GM12878 (cell line): Measurements from ENCODE around the gene KIRREL3. TPM values are rescaled to one million over a fixed set of nuclear protein-coding genes. Genes with fewer than 3 reads are reported as not detected.

Experiments
- ATAC-seq: fragments of 200-7000 bp; cut with Tn5 transposase; 3 replicates; pipeline ENCODE4 v1.9.1; 2020; ENCODE audit warnings: mild to moderate bottlenecking, moderate library complexity
- BruUV-seq: library from RNA; stranded (reverse); fragments of 400-500 nt; replicated peaks from 2 replicates; lab custom pipeline; 2021; lab: Mats Ljungman, UMichigan
- CTCF ChIA-PET: fragments of 300-600 bp; sonication (Branson Sonifier 250); formaldehyde crosslinking; extraction: SDS; loops from one replicate; lab custom pipeline; 2021; ENCODE audit warnings: inconsistent platforms; lab: Yijun Ruan, JAX
- POLR2A ChIA-PET: fragments of 350-600 bp; formaldehyde crosslinking; extraction: SDS; loops from one replicate; lab custom pipeline; 2021; ENCODE audit warnings: inconsistent platforms; lab: Charles Lee
- RAD21 ChIA-PET: fragments of 300-600 bp; sonication (Branson Sonifier 250); formaldehyde crosslinking; loops from one replicate; lab custom pipeline; 2023; ENCODE audit warnings: antibody characterized with exemption; ENCODE audit not compliant: unreplicated experiment; lab: Charles Lee
- SMC1A ChIA-PET: fragments of 300-600 bp; sonication (Branson Sonifier 250); formaldehyde crosslinking; loops from one replicate; lab custom pipeline; 2023; ENCODE audit not compliant: unreplicated experiment, uncharacterized antibody; lab: Charles Lee
- DNase-seq: peaks from one replicate; pipeline ENCODE4 v3.0.0-alpha.2; 2011; ENCODE audit warnings: low read depth, low spot score
- FAIRE-seq: peaks from 3 replicates; lab custom pipeline; 2011; peaks lifted over from hg19 to GRCh38; lab: Jason Lieb, UNC
- H2AFZ ChIP-seq: 2 replicates; pipeline ENCODE4 v1.6.0; 2011; ENCODE audit warnings: low read depth, low read length, control low read depth; ENCODE audit not compliant: control insufficient read depth
- H3K27ac ChIP-seq: 2 replicates; pipeline ENCODE4 v1.5.1; 2011; ENCODE audit warnings: control low read depth; ENCODE audit not compliant: control insufficient read depth, insufficient read depth
- H3K27me3 ChIP-seq, 2 experiments: replicated peaks in 1 of 2; 2 replicates each; pipeline versions ENCODE4 v1.6.0 to v1.6.1; 2011; ENCODE audit warnings: low read length in 1 of 2; ENCODE audit not compliant: control insufficient read depth in 2 of 2, insufficient read depth in 2 of 2
- H3K36me3 ChIP-seq, 2 experiments: 2 replicates each; pipeline ENCODE4 v1.5.1; 2011; ENCODE audit warnings: low read length in 1 of 2; ENCODE audit not compliant: control insufficient read depth in 2 of 2, insufficient read depth in 2 of 2
- H3K4me1 ChIP-seq: 2 replicates; pipeline ENCODE4 v1.6.1; 2011; ENCODE audit warnings: mild to moderate bottlenecking, low read length, moderate library complexity, mixed read lengths; ENCODE audit not compliant: control insufficient read depth, insufficient read depth
- H3K4me2 ChIP-seq: 2 replicates; pipeline ENCODE4 v1.6.0; 2011; ENCODE audit warnings: control low read depth; ENCODE audit not compliant: control insufficient read depth, insufficient read depth
- H3K4me3 ChIP-seq: fragments of 200-600 bp; sonication (generic); 2 replicates; pipeline ENCODE4 v1.5.1; 2016
- H3K79me2 ChIP-seq: 2 replicates; pipeline ENCODE4 v1.6.0; 2011; ENCODE audit warnings: low read length; ENCODE audit not compliant: control insufficient read depth, insufficient read depth
- H3K9ac ChIP-seq: 2 replicates; pipeline ENCODE4 v1.8.0; 2011; ENCODE audit warnings: low read length, control low read depth, mixed read lengths; ENCODE audit not compliant: control insufficient read depth, insufficient read depth
- H3K9me3 ChIP-seq: replicated peaks from 3 replicates; pipeline ENCODE4 v1.5.1; 2011; ENCODE audit warnings: mild to moderate bottlenecking, low read length; ENCODE audit not compliant: control insufficient read depth, insufficient read depth
- H4K20me1 ChIP-seq: 2 replicates; pipeline ENCODE4 v1.6.0; 2011; ENCODE audit not compliant: control insufficient read depth, insufficient read depth
- CEBPB ChIP-seq, 2 experiments: fragments of 150-350 bp in 1 of 2; IDR thresholded peaks; 2 replicates each; pipeline ENCODE4 v1.6.1; 2012 to 2014; ENCODE audit warnings: low read depth in 2 of 2, low read length in 2 of 2, borderline replicate concordance in 1 of 2, inconsistent platforms in 1 of 2
- CREM ChIP-seq: IDR thresholded peaks from 2 replicates; pipeline ENCODE4 v1.6.1; 2014; ENCODE audit warnings: antibody characterized with exemption, low read depth
- FOXM1 ChIP-seq: IDR thresholded peaks from 2 replicates; pipeline ENCODE4 v1.6.1; 2012; ENCODE audit warnings: low read depth, mild to moderate bottlenecking, inconsistent platforms, low read length, moderate library complexity
- IKZF2 ChIP-seq, 2 experiments: fragments of 450-650 bp; IDR thresholded peaks; 2 replicates each; pipeline ENCODE4 v1.6.1; 2017; ENCODE audit warnings: mild to moderate bottlenecking in 2 of 2, moderate library complexity in 2 of 2
- NFIC ChIP-seq: IDR thresholded peaks from 2 replicates; pipeline ENCODE4 v1.6.1; 2012; ENCODE audit warnings: low read depth, mild to moderate bottlenecking, inconsistent platforms, low read length, moderate library complexity
- NR2C2 ChIP-seq: IDR thresholded peaks from 2 replicates; pipeline ENCODE4 v1.6.1; 2011; ENCODE audit warnings: borderline replicate concordance, low read depth; ENCODE audit not compliant: control insufficient read depth, insufficient read length
- PAX5 ChIP-seq: IDR thresholded peaks from 2 replicates; pipeline ENCODE4 v1.6.1; 2011; ENCODE audit warnings: low read depth, low read length, borderline replicate concordance
- SMARCA5 ChIP-seq: fragments of 450-650 bp; IDR thresholded peaks from 2 replicates; pipeline ENCODE4 v1.6.1; 2017; ENCODE audit warnings: mild to moderate bottlenecking
- SRF ChIP-seq, 2 experiments: IDR thresholded peaks; 2 replicates each; pipeline ENCODE4 v1.6.1; 2011; ENCODE audit warnings: low read depth in 2 of 2, low read length in 2 of 2, mild to moderate bottlenecking in 1 of 2, moderate library complexity in 1 of 2
- STAT1 ChIP-seq: fragments of 450-650 bp; conservative IDR thresholded peaks from 2 replicates; pipeline ENCODE4 v1.6.1; 2014; ENCODE audit warnings: antibody characterized with exemption, mild to moderate bottlenecking
- WRNIP1 ChIP-seq: IDR thresholded peaks from 2 replicates; pipeline ENCODE4 v1.6.1; 2011; ENCODE audit warnings: low read depth, low read length, improper control_type of control experiment, borderline replicate concordance
- WGBS: methylation state at CpG from one replicate; pipeline ENCODE4 v1.1.6; 2016; ENCODE audit warnings: low lambda C conversion rate; ENCODE audit not compliant: insufficient replicate concordance, insufficient coverage; ENCODE audit errors: missing lambda C conversion rate; 5-methylcytosine and 5-hydroxymethylcytosine counted together
- in situ Hi-C: fragments of 300-500 bp; cut with MboI; formaldehyde crosslinking; loops from 9 replicates; pipeline ENCODE4 v1.14.3; 2018; ENCODE audit warnings: mixed read lengths
- intact Hi-C: fragments of 100-400 bp; cut with micrococcal nuclease; formaldehyde crosslinking; loops from one replicate; pipeline ENCODE4 v1.14.2; 2022; ENCODE audit not compliant: unreplicated experiment
- polyA plus RNA-seq, 11 experiments: library from polyadenylated mRNA; depleted of rRNA in 4 of 11; unstranded in 6 of 11; stranded (reverse) in 5 of 11; fragments of >200 nt; fragmentation: Nextera tagmentation in 4 of 11; fragmentation: Illumina TruSeq in 1 of 11; extraction: Ambion mirVana in 4 of 11; extraction: Trizol in 1 of 11; gene quantifications; 1 replicate in 1 of 11; 2 replicates in 10 of 11; pipeline versions ENCODE4 v1.2.1 to v1.2.3, GENCODE V29; 2011 to 2016; ENCODE audit warnings: inconsistent platforms in 2 of 11, missing spikeins in 2 of 11, low read depth in 1 of 11
- total RNA-seq, 4 experiments: library from RNA; depleted of rRNA in 3 of 4; stranded (reverse); fragments of >200 nt in 3 of 4; fragmentation: Illumina TruSeq in 1 of 4; extraction: Trizol in 1 of 4; gene quantifications; 2 replicates each; pipeline versions ENCODE4 v1.2.1 to v1.2.3, GENCODE V29; 2013 to 2021
- TF ChIP-seq, protein P1 (sequence below): fragments of 450-650 bp; formaldehyde crosslinking; IDR thresholded peaks from 2 replicates; pipeline ENCODE4 v1.5.0; 2022; ENCODE audit warnings: mild to moderate bottlenecking, missing genetic modification characterization
- TF ChIP-seq, protein P2 (sequence below): fragments of 450-650 bp; IDR thresholded peaks from 2 replicates; pipeline ENCODE4 v1.6.1; 2017; ENCODE audit warnings: mild to moderate bottlenecking
- TF ChIP-seq, protein P3 (sequence below): fragments of 450-650 bp; IDR thresholded peaks from 2 replicates; pipeline ENCODE4 v1.6.1; 2014; ENCODE audit warnings: mild to moderate bottlenecking

KIRREL3 gene
- total and polyA plus RNA-seq, 10 of the 15 experiments (the other 5 are each of a cell fraction or from before 2014, with no cell fraction given), result under 0.01 TPM; not detected in 9

DNA sequence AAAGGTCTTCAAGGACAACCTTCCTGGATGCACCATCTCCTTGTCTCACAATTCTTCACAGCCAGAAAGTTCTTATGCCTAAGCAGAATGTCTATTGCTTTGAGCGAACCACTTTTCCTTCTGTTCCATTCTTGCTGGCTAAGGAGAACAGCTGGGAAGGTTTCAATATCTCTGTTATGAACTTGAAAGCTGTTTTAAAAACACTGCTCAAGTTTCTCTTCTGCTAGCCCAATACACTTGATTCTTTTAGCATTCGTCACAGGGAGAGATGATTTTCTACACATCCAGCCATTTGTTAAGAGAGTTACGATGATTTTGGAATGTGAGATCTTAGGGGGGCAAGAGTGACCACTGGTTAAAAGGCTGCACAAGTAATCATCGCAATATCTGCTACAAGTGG is 249.3 kb downstream of the KIRREL3 start:
- Histone ChIP-seq H3K27ac (no peak overlapping the region), H3K9me3 (no peaks in the 10 kb centered on the region), H3K9ac (no peak overlapping the region), H3K27me3 (0 out of 4 replicates have a peak, but pooled peaks cover 0 to 4% of the 10 kb centered on the region in 2 experiments), H3K79me2 (no peaks in the 10 kb centered on the region), H3K4me3 (no peak overlapping the region), H3K4me2 (no peak overlapping the region), H2AFZ (no peak overlapping the region), H3K4me1 (no peaks in the 10 kb centered on the region), H4K20me1 (no peaks in the 10 kb centered on the region), H3K36me3 (no peaks in the 10 kb centered on the region)
- ChIA-PET POLR2A (no interaction called here), CTCF (no interaction called here), SMC1A (no interaction called here), RAD21 (no interaction called here)
- intact Hi-C loops, result no loop called here
- DNase-seq (no peak), ATAC-seq (no peak), FAIRE-seq (no peak)
- BruUV-seq, result no TSS peak
- in situ Hi-C loops, result no loop called here
- 13% methylated on average over 4 of the region's 4 CpGs for WGBS
- TF ChIP-seq SRF (IDR thresholded peaks at IDR 0.05; ENCODE audit: low read depth in 2 of 2, low read length in 2 of 2) (no peak), STAT1 (no peak), SMARCA5 (no peak), NR2C2 (no peak), CEBPB (IDR thresholded peaks at IDR 0.05; ENCODE audit: borderline replicate concordance in 1 of 2, low read depth in 2 of 2, low read length in 2 of 2) (no peak), FOXM1 (no peak), WRNIP1 (no peak), PAX5 (no peak), NFIC (no peak), IKZF2 (IDR thresholded peaks at IDR 0.05) (no peak), CREM (no peak)
- TF ChIP-seq, protein P1, sequence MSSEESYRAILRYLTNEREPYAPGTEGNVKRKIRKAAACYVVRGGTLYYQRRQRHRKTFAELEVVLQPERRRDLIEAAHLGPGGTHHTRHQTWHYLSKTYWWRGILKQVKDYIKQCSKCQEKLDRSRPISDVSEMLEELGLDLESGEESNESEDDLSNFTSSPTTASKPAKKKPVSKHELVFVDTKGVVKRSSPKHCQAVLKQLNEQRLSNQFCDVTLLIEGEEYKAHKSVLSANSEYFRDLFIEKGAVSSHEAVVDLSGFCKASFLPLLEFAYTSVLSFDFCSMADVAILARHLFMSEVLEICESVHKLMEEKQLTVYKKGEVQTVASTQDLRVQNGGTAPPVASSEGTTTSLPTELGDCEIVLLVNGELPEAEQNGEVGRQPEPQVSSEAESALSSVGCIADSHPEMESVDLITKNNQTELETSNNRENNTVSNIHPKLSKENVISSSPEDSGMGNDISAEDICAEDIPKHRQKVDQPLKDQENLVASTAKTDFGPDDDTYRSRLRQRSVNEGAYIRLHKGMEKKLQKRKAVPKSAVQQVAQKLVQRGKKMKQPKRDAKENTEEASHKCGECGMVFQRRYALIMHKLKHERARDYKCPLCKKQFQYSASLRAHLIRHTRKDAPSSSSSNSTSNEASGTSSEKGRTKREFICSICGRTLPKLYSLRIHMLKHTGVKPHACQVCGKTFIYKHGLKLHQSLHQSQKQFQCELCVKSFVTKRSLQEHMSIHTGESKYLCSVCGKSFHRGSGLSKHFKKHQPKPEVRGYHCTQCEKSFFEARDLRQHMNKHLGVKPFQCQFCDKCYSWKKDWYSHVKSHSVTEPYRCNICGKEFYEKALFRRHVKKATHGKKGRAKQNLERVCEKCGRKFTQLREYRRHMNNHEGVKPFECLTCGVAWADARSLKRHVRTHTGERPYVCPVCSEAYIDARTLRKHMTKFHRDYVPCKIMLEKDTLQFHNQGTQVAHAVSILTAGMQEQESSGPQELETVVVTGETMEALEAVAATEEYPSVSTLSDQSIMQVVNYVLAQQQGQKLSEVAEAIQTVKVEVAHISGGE (CRISPR knock-in tag), result no peak
- TF ChIP-seq, protein P2, sequence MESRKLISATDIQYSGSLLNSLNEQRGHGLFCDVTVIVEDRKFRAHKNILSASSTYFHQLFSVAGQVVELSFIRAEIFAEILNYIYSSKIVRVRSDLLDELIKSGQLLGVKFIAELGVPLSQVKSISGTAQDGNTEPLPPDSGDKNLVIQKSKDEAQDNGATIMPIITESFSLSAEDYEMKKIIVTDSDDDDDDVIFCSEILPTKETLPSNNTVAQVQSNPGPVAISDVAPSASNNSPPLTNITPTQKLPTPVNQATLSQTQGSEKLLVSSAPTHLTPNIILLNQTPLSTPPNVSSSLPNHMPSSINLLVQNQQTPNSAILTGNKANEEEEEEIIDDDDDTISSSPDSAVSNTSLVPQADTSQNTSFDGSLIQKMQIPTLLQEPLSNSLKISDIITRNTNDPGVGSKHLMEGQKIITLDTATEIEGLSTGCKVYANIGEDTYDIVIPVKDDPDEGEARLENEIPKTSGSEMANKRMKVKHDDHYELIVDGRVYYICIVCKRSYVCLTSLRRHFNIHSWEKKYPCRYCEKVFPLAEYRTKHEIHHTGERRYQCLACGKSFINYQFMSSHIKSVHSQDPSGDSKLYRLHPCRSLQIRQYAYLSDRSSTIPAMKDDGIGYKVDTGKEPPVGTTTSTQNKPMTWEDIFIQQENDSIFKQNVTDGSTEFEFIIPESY, result no peak
- TF ChIP-seq, protein P3, sequence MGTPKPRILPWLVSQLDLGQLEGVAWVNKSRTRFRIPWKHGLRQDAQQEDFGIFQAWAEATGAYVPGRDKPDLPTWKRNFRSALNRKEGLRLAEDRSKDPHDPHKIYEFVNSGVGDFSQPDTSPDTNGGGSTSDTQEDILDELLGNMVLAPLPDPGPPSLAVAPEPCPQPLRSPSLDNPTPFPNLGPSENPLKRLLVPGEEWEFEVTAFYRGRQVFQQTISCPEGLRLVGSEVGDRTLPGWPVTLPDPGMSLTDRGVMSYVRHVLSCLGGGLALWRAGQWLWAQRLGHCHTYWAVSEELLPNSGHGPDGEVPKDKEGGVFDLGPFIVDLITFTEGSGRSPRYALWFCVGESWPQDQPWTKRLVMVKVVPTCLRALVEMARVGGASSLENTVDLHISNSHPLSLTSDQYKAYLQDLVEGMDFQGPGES, result no peak
